Measurements from ENCODE around the gene GAPVD1.
"Not testable (repeated sequence)": the region's sequence is repeated elsewhere in the genome, so short reads cannot be mapped to it uniquely, and the experiment has no call there.

The GAPVD1 gene

DNA sequence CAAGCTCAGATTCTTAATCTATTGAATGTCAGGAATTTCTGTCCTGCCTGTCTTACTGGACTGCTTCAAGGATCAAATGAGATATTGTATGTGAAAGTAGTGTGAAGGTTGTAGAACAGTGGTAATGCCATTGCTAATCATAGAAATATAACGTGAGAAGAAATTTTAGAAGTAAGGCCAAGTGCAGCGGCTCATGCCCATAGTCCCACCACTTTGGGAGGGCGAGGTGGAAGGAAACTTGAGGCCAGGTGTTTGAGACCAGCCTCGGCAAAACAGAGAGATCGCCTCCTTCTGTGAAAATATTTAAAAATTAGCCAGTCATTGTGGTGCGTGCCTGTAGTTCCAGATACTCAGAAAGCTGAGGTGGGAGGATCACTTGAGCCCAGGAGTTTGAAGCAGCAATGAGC, 15.4 kb upstream of the GAPVD1 start:
- no peak for DNase-seq

DNA sequence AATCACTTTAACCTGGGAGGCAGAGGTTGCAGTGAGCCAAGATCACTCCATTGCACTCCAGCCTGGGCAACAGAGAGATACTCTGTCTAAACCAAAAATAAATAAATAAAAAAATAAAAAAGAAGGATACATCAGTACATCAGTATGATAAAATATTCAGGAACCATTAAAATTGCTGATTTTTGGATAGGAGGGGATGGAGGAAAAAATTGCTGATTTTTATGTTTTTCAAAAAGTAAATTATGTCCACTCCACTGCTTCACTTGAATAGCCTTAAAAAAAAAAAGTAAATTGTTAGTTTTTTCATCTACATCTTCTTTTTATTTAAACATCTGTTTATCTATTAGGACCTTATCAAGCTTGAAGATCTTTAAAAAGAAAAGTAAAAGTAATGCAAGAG, 7.4 kb upstream of the GAPVD1 start:
- DNase-seq = no peak

DNA sequence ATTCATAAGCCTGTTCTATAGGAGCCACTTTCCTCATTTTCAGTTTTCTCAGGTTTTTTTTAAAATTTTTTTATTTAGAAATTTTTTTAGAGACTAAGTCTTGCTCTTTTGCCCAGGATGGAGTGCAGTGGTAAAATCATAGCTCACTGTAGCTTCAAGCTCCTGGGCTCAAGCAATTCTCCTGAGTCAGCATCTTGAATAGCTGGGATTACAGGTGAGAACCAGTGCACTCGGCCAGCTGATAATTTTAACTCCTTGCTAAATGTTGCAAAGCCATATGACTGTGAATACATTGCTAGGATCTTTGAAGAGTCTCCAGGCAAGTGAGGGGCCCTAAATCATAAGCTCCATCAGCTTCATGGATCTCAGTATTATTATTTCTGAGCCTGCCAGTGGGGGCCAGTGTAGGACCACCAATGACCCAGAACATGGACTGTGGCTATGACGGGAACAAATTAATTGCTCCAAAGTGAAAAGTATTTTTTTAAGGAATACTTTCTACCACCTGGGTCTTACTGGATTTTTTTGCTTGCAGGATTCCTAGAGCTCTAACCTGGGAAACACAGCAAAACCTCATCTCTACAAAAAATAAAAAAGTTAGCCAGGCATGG, 5.7 kb upstream of the GAPVD1 start:
- no peak for DNase-seq

DNA sequence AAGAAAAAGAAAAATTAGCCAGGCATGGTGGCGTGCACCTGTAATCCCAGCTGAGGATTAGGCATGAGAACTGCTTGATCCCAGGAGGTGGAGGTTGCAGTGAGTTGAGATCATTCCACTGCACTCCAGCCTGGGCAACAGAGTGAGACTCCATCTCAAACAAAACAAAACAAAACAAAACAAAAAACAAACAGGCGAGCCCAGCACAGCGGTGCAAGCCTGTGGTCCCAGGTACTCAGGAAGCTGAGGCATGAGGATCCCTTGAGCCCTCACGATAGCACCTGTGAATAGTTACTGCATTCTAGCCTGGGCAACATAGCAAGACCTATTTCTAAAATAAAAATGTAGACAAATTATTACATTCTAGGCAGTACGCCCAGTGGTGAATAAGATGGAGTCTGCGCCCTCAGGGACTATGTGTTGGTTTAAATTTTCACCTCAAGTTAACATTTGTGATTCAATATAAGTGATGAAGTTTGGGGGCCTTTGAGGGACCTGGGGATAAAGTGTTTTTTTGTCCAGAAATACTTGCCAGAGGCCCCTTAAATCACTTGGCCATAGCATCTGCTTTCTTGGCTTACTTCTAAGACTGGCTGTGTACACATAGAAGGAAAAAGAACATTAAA, 3.4 kb upstream of the GAPVD1 start:
- no peak for DNase-seq

DNA sequence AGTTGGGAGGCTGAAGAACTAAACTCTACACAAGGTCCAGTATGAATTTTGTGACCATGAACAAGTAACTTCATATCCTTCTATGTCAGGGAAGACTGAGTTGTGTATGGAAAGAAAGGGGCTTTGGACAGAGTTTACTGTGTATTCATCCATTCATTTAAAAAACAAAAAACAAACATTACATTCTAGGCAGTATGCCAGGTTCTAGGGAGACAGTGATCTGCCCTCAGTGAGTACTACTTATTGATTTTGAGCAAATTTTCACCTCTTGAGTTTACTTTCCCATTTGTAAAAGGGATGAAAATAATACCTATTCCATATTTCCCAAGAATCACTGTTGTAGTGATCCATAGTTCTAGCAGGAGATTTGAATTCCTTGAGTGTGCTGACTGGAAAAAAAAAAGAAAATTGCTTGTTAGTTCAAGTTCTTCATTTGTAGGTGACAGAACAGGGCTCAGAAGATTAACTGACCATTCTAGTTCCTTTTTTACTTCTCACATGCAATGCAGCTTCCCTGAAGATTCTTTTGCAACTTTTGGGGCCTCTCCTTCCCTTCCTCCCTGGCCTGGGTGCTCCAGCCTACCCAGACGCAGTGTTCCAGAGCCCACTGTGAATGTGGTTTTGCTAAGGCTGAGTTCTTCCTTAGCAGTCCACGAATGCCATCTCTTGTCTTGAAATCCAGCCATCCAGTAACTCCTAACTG, 2.6 kb upstream of the GAPVD1 start:
- peak; percentile 55 for DNase-seq

DNA sequence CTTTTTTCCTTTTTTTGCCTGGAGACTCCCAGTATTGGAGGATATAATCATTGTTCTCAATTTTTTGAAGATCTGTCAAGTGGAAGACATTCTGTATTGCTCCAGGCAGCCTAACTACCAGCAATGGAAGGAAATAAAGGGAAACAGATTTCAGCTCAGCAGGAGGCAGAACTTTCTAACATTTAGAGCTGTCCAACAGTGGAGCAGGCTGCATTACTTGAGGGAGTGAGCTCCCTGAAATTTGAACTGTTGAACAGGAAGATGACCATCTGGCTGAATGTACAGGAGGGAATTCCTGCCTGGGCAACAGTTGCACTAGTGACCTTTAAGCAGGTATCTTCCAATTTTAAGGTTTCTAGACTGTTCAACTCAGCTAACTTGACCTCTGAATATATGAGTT, 1.1 kb upstream of the GAPVD1 start:
- no peak for DNase-seq

DNA sequence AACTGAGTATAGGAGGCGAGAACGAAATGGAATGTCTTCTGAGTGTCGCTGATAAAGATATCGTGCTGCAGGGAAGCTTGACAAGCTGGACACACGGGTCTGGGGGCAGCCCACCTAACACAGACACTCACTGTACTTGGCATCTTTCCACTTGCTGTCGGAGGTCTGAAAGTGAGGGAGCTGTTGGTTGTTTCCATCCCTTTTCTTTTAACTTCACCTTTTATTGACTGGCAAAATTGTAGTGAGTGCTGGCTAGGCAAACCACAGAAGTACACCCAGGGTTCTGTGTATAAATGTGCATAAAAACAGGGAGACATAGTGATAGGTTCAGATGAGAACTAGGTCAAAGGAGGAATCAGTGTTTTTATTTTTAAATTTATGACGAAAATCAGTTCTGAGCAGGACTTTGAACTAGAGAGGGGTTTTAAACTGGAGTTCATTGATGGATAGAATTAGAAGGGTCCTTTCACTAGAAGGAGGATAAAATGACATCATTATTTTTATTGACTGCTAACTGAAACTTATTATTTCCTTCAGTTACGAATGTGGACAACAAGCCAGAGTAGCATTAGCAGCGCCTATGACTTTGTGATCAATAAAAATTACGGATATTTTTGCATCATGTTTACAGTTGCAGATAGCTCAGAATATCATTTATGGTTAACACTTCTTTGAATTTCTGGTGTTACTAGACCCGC, 817 bp downstream of the GAPVD1 start:
- no peak for DNase-seq

DNA sequence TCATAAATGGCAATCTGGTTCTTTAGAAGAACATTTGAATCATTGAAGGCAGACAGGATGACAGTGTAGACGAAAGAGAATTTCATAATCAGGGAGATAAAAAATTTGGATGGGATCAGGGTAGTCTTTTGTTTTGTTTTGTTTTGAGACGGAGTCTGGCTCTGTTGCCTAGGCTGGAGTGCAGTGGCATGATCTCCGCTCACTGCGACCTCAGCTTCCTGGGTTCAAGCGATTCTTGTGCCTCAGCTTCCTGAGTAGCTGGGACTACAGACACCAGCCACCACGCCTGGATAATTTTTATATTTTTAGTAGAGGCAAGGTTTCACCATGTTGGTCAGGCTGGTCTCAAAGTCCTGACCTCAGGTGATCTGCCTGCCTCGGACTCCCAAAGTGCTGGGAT, 2.4 kb downstream of the GAPVD1 start:
- DNase-seq = not testable (repeated sequence)

DNA sequence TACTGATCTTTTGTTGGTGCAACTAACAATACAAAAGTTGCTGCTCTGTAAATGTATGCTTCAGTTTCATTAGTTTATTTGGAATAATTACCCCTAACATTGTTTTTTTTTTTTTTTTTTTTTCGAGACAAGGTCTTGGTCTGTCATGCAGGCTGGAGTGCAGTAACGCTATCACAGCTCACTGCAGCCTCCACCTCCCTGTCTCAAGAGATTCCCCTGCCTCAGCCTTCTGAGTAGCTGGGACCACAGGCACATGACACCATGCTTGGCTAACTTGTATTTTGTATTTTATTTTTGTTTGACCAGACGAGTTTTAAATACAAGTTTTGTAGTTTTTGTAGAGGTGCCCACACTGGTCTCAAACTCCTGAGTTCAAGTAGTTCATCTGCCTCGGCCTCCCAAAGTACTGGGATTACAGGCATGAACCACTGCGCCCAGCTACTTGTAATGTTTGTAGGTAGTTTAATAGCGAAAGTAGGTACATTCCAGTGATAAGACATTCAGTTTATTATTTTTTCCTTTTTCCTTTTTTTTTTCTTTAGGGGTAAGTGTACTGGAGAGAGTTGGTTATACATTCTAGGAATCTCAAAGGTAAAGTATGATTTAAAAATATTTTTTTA, 6.9 kb downstream of the GAPVD1 start:
- no peak for DNase-seq

DNA sequence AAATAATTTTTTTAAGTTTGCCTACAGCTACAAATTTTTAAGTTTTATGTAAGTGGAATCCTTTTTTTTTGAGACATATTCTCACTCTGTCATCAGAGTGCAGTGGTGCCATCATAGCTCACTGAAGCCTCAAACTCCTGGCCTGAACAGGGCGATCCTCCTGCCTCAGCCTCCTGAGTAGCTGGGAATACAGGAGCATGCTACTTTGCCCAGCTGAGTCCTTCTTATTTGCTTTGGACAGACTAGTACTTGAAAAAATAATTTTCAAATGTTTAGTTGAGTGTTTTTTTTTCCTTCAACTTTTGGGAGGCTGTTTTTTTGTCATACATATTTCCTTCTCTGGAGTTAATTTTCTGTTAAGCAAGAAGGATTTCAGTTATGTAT, 7.4 kb downstream of the GAPVD1 start:
- DNase-seq = no peak

DNA sequence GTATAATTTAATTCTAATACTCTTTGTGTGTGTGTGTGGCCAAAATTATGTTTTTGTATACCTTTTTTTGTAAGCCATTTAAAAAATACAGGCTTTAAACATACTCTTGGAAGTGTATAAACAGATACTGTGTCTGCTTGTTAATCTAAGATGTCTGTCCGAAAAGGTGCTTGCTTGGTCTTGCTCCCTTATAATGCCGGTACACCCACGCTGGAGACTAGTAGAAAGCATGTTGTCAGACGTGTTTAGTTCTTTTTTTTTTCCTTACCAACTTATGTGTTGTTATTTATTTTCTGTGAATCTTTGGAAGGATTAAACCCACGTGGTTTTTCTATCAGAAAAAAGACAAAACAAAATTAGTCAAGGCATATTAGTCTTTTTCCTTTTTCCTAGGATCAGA, 9.5 kb downstream of the GAPVD1 start:
- DNase-seq = no peak

DNA sequence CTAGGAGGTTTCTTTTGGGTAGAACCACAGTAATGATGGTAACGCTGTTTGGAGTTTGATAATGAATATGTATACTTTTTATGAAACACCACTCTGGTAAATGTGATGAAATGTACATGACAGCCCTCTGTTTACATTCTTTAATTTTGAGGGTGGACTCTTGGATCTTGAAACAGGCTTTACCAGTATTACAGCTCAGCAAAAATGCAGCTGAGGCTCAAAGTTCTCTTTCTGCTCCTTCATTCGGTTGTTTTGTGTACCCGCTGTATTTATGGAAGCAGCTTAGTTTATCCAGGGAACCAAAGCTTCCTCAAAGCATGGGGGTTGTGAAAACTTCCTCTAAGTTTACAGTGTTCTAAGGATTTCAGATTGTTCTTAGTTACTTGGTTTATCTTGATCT, 11.1 kb downstream of the GAPVD1 start:
- DNase-seq = no peak

DNA sequence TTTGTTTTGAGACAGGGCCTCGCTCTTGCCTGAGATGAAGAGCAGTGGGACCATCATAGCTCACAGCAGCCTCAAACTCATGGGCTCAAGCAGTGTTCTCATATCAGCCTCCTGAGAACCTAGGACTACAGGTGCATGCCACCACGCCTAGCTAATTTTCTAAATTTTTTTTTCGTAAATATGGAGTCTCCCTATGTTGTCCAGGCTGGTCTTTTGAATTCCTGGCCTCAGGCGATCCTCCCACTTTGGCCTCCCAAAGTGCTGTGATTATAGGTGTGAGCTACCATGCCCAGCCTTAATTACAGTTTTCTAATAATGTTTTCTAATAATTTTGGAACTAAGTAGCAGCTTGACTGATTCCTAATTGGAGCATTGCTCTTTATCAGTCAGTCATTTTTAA, 15.1 kb downstream of the GAPVD1 start:
- DNase-seq = no peak

DNA sequence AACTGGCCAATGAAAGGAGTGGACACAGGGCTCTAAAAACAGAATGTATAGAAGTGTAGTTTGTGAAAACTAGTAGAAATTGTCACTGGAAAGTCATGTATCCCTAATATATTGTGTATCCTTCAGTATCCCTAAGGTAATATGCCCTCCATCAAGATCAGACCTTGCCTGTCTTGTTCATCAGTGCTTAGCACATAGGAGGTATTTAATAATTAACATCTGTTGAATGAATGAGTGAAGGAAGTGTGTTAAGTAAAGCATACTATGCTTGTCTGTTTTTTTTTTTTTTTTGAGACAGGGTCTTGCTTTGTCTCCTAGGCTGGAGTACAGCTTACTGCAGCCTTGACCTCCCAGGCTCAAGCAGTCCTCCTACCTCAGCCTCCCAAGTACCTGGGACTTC, 15.8 kb downstream of the GAPVD1 start:
- DNase-seq = no peak

DNA sequence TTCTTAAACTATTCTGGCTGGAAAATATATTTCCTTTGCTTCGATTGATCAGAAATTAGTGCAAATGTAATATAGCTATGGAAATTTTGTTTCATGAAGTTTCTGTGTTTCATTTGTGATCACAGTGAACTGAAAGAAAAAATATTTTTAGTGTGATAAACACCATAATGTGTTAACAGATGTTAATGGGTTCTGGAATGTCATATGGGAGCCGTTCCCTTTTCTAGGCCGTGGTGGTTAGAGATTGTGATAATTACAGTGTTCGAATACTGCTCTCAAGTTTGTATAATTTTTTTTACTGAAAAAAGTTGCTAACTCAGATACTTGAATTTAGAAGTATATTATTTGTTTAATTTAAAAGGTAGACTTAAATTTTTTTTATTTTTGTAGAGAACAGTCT, 19.3 kb downstream of the GAPVD1 start:
- no peak for DNase-seq

DNA sequence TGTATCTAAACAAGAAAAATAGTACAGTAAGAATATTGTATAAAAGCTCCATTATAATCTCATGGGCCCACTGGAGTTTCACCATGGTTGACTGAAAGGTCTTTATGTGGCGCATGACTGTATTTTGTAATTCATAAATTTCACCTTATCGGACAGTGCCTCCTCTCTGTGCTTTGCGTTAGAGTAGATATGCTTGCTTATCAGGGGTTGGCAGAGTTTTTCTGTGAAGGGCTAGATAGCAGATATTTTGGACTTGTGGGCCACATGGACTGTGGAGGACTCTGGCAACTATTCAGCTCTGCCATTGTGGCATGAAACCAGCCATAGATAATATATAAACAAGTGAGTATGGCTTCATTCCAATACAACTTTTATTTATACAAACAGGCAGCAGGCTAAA, 23.2 kb downstream of the GAPVD1 start:
- no peak for DNase-seq

DNA sequence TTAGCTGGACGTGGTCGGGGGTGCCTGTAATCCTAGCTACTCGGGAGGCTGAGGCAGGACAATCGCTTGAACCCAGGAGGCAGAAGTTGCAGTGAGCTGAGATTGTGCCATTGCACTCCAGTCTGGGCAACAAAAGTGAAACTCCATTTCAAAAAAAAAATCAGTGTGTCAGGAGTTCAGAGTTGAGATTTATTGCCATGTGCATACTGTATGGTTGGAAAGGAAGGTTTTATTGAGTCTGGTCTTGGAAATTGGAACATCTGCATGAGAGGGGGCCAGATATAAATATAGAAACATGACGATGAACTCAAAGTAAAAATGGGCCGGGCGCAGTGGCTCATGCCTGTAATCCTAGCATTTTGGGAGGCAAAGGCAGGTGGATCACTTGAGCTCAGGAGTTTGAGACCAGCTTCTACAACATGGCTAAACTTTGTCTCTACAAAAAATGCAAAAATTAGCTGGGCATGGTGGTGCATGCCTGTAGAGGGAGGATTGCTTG, 25.4 kb downstream of the GAPVD1 start:
- DNase-seq = not testable (repeated sequence)

DNA sequence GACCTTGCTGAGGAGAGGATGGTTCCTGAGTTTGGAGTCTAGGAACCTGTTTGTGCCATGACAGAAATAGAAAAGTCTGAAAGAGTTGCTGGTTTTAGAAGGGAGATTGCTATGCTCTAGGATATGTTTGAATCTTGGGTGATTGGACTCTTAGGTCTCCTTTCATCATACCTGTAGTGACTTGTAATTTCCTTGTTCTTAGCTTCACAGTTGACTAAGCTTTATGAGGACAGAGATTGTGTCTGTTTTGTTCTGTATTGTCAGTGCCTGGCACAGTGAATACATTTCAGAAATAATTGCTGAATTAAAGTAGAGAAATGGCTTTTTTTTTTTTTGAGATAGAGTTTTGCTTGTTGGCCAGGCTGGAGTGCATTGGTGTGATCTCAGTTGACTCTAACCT, 31.5 kb downstream of the GAPVD1 start:
- no peak for DNase-seq

DNA sequence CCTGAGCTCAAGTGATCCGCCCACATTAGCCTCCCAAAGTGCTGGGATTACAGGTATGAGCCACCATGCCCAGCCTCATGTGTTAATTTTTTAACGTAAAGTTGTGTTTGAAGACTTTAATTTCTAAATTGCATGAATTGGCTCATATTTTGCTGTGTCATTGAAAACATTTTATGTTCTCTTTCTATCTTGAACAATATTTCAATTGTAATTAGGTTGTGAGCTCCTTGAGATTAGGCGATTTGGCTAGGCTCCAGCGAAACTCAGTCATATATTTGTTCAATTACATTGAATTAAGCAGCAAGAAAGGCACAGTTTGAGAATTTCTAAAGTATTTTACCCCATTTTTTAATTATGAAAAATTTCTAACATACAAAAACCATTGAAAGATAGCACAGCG, 34.0 kb downstream of the GAPVD1 start:
- no peak for DNase-seq

DNA sequence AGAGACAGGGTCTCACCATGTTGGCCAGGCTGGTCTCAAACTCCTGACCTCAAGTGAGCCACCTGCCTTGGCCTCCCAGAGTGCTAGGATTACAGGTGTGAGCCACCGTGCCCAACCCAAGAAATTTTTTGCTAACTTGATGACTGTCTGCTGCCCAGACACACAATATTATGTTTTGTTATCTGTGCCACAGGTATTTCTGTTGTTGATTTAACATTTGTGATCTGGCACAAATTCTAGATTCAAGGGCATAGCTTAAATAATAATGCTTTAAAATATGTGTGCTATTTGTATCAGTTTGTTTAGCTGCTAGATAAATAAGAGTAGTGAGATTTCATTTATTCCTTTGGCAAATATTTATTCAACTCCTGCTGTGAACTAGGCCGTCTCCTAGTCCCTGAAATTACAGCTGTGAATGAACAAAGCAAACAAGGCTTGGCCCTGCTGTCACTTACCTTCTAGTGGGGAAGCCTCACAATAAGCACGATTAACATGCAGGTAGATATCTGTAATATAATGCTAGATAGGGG, 35.3 kb downstream of the GAPVD1 start:
- DNase-seq = no peak

DNA sequence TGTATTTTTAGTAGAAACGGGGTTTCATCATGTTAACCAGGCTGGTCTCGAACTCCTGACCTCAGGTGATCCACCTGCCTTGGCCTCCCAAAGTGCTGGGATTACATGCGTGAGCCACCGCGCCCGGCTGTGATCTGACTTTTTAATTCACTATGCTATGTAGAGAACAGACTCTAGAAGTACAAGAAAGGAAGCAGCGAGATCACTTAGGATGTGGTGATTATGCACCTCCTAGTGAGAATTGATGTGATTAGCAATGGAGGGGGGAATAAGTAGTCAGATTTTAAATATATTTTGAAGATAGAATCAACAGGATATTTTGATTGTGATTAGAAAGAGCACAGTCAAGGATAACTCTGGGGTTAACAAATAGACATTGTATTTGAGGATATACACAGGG, 36.3 kb downstream of the GAPVD1 start:
- no peak for DNase-seq

DNA sequence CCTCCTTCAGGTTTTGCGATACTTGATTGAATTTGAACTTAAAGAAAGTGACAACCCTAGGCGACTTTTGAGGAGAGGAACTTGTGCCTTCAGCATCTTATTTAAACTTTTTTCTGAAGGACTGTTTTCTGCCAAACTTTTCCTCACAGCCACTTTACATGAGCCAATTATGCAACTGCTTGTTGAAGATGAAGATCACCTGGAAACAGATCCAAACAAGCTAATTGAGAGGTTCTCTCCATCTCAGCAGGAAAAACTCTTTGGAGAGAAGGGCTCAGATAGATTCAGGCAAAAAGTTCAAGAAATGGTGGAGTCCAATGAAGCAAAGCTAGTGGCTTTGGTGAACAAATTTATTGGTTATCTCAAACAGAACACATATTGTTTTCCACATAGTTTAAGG, 40.6 kb downstream of the GAPVD1 start:
- DNase-seq = no peak

DNA sequence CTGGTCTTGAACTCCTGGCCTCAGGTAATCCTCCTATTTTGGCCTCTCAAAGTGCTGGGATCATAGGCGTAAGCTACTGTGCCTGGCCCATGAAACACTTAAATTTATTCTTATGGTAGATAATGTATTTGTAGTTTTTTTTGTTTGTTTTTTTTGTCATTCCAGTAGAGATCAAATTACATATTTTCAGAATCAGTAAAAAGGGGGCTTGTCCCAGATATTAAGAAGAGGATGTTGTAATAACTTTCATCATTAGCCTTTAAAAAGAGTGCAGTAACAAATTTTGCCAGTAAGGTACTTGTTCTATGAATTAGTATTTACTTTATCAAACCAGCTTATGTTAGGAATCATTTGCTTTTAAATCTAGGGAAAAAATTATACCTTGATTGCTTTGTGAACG, 42.6 kb downstream of the GAPVD1 start:
- no peak for DNase-seq

Measured in KG1 (cell line).